HG03280 (cell line): ENCODE results near the gene FGFBP3.
"Not testable (repeated sequence)": the region's sequence is repeated elsewhere in the genome, so short reads cannot be mapped to it uniquely, and the experiment has no call there.

ENCODE experiments used
- ATAC-seq: cut with Tn5 transposase; IDR thresholded peaks from one replicate; pipeline ENCODE4 v1.9.1; 2021; ENCODE audit warnings: mild to moderate bottlenecking, moderate library complexity; ENCODE audit not compliant: unreplicated experiment

Gene FGFBP3

GRCh38 chr10:91901784-91902677 is 7.3 kb downstream of the FGFBP3 start:
- ATAC-seq = no peak

GRCh38 chr10:91897421-91897820 is 11.9 kb downstream of the FGFBP3 start:
- ATAC-seq = no peak

- no peak for ATAC-seq
These were observed 13.0 kb downstream of the FGFBP3 start for GRCh38 chr10:91896212-91896756.

- not testable (repeated sequence) for ATAC-seq
These were observed 15.0 kb downstream of the FGFBP3 start for GRCh38 chr10:91894261-91894685.

- no peak for ATAC-seq
These were observed 16.2 kb downstream of the FGFBP3 start for GRCh38 chr10:91893051-91893450.

- ATAC-seq = no peak
These were observed 17.9 kb downstream of the FGFBP3 start for GRCh38 chr10:91891125-91892001.

GRCh38 chr10:91887272-91888076 is 21.8 kb downstream of the FGFBP3 start:
- ATAC-seq = no peak

GRCh38 chr10:91886954-91887271 is 22.4 kb downstream of the FGFBP3 start:
- no peak for ATAC-seq

- ATAC-seq = no peak
These were observed 23.8 kb downstream of the FGFBP3 start for GRCh38 chr10:91885362-91886079.

GRCh38 chr10:91884536-91884935 is 24.8 kb downstream of the FGFBP3 start:
- no peak for ATAC-seq

GRCh38 chr10:91883549-91884444 is 25.5 kb downstream of the FGFBP3 start:
- ATAC-seq = no peak

- ATAC-seq = no peak
These were observed 29.0 kb downstream of the FGFBP3 start for GRCh38 chr10:91880310-91880709.

- ATAC-seq = no peak
These were observed 29.6 kb downstream of the FGFBP3 start for GRCh38 chr10:91879515-91880170.

GRCh38 chr10:91875779-91876178 is 33.5 kb downstream of the FGFBP3 start:
- ATAC-seq = no peak

- no peak for ATAC-seq
These were observed 34.1 kb downstream of the FGFBP3 start for GRCh38 chr10:91875156-91875555.

- ATAC-seq = no peak
These were observed 43.7 kb downstream of the FGFBP3 start for GRCh38 chr10:91865562-91866081.

- no peak for ATAC-seq
These were observed 44.5 kb downstream of the FGFBP3 start for GRCh38 chr10:91864744-91865143.

- no peak for ATAC-seq
These were observed 45.2 kb downstream of the FGFBP3 start for GRCh38 chr10:91864099-91864498.
